Breast epithelium (tissue), 3 donors: ENCODE data around the gene TXNL4B.

Experiments
- POLR2A ChIP-seq: fragments of 450-650 bp; IDR thresholded peaks from one replicate; pipeline ENCODE4 v1.6.1; 2016; ENCODE audit warnings: antibody characterized with exemption, mild to moderate bottlenecking, moderate library complexity
- TF ChIP-seq, protein P1 (sequence below), 3 donors: fragments of 450-650 bp; IDR thresholded peaks; one replicate each; pipeline ENCODE4 v1.5.1; 2016 to 2017; ENCODE audit warnings: antibody characterized with exemption in 3 of 3, mild to moderate bottlenecking in 3 of 3, moderate library complexity in 3 of 3

GRCh38 chr16:72068930-72069329, 24.5 kb downstream of the TXNL4B start:
- TF ChIP-seq POLR2A = no peak
- TF ChIP-seq, protein P1, sequence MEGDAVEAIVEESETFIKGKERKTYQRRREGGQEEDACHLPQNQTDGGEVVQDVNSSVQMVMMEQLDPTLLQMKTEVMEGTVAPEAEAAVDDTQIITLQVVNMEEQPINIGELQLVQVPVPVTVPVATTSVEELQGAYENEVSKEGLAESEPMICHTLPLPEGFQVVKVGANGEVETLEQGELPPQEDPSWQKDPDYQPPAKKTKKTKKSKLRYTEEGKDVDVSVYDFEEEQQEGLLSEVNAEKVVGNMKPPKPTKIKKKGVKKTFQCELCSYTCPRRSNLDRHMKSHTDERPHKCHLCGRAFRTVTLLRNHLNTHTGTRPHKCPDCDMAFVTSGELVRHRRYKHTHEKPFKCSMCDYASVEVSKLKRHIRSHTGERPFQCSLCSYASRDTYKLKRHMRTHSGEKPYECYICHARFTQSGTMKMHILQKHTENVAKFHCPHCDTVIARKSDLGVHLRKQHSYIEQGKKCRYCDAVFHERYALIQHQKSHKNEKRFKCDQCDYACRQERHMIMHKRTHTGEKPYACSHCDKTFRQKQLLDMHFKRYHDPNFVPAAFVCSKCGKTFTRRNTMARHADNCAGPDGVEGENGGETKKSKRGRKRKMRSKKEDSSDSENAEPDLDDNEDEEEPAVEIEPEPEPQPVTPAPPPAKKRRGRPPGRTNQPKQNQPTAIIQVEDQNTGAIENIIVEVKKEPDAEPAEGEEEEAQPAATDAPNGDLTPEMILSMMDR (IDR thresholded peaks at IDR 0.05) = no peak
